ENCODE results near the gene EPHB1.

DNA sequence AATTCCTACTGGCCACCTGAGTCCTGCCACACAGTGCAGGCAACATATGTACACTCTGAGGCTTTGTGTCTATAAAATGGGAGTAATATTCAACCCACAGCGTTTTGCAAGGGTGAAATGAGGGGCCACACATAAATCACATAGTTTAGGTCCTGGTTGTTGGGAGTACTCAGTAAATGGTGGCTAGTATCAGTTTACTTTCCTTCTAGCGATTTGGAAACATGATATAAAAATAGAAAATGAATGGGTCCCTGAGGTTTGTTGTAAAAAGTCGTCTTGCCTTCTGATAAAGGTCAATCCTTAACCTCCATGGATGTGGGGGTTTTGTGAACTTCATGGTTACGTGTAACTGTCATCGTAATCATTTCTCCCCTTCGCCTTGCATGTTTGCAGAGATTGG, 472.4 kb downstream of the EPHB1 start:
- no peak for TF ChIP-seq POLR2A (IDR thresholded peaks at IDR 0.05)
- TF ChIP-seq EP300 (IDR thresholded peaks at IDR 0.05; ENCODE audit: low read depth) = no peak
- TF ChIP-seq, protein P1, sequence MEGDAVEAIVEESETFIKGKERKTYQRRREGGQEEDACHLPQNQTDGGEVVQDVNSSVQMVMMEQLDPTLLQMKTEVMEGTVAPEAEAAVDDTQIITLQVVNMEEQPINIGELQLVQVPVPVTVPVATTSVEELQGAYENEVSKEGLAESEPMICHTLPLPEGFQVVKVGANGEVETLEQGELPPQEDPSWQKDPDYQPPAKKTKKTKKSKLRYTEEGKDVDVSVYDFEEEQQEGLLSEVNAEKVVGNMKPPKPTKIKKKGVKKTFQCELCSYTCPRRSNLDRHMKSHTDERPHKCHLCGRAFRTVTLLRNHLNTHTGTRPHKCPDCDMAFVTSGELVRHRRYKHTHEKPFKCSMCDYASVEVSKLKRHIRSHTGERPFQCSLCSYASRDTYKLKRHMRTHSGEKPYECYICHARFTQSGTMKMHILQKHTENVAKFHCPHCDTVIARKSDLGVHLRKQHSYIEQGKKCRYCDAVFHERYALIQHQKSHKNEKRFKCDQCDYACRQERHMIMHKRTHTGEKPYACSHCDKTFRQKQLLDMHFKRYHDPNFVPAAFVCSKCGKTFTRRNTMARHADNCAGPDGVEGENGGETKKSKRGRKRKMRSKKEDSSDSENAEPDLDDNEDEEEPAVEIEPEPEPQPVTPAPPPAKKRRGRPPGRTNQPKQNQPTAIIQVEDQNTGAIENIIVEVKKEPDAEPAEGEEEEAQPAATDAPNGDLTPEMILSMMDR (IDR thresholded peaks at IDR 0.05) = no peak
- no peak for TF ChIP-seq POLR2AphosphoS5 (IDR thresholded peaks at IDR 0.05)

Data from transverse colon (tissue), 4 donors.